T-helper 2 cell treated with Interferon-gamma antibody and Interleukin-4, amounts not matched to agents 5 μg/mL and 100 μg/mL, for 36 hours (primary cell): ENCODE results near the gene SUGT1.
"Not testable (repeated sequence)": the region's sequence is repeated elsewhere in the genome, so short reads cannot be mapped to it uniquely, and the experiment has no call there.

ENCODE experiments used
- DNase-seq: peaks from one replicate; pipeline ENCODE4 v3.0.0; 2021; ENCODE audit warnings: low spot score
- H3K27ac Mint-ChIP-seq: one replicate; pipeline ENCODE4 v1.8.0; 2021; ENCODE audit warnings: mild to moderate bottlenecking, mixed read lengths
- H3K27me3 Mint-ChIP-seq: one replicate; pipeline ENCODE4 v1.8.0; 2021; ENCODE audit warnings: low read depth, mixed read lengths
- H3K36me3 Mint-ChIP-seq: one replicate; pipeline ENCODE4 v1.8.0; 2021; ENCODE audit warnings: low read depth, mixed read lengths
- H3K4me1 Mint-ChIP-seq: one replicate; pipeline ENCODE4 v1.8.0; 2021; ENCODE audit warnings: low read depth, mixed read lengths
- H3K4me3 Mint-ChIP-seq: one replicate; pipeline ENCODE4 v1.8.0; 2022; ENCODE audit warnings: mild to moderate bottlenecking, moderate library complexity, mixed read lengths
- H3K9me3 Mint-ChIP-seq: one replicate; pipeline ENCODE4 v1.8.0; 2021; ENCODE audit warnings: mixed read lengths

SUGT1 gene

DNA sequence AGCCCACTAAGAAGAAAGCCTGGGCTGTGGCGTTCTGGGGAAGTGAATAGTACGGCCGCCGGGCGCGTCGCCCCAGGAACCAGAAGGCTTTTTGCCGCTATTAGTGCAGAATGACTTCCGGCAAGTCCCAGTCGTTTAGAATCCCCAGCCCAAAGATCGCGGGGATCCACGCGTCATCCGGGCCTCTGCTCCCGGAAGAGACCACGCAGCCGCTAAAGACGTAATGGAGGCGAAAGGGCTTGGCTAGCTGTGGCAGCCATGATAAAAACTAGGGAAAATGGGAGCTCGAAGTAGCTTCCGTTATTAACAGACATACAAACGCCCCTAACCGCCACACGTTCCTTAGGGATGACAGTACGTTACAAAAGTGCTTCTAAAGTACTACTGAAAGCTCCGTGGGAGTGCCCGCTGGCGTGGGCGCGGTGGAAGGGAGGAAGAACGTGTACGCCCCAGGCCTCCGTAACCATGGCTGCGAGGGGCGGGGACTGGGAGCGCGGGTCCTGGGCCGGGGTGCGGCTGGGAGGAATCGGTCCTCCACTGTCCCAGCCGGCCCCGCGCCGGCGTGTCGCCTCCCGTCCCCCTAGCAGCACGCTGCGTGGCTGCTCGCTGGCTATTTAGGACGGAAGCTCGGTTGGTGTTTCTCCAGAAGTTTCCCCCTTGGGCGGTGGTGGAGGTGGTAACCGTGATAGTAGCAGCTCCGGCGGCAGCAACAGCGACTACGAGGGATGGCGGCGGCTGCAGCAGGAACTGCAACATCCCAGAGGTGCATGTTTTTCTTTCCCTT, at the start of gene SUGT1:
TSS of gene SUGT1 (plus strand) at position 641 of the 784 bp plus-strand sequence. CDS start at position 726, 85 bp downstream.
- H3K9me3 Mint-ChIP-seq = no peaks in the 10 kb centered on the region
- no peak within 1 kb of the TSS for H3K27ac Mint-ChIP-seq
- no peaks in the 10 kb centered on the region for H3K27me3 Mint-ChIP-seq
- H3K4me3 Mint-ChIP-seq = no peak within 1 kb of the TSS
- DNase-seq = peak; percentile 96
- peaks cover 16% of the 10 kb centered on the region for H3K4me1 Mint-ChIP-seq
- peaks cover 16% of the 10 kb centered on the region for H3K36me3 Mint-ChIP-seq

DNA sequence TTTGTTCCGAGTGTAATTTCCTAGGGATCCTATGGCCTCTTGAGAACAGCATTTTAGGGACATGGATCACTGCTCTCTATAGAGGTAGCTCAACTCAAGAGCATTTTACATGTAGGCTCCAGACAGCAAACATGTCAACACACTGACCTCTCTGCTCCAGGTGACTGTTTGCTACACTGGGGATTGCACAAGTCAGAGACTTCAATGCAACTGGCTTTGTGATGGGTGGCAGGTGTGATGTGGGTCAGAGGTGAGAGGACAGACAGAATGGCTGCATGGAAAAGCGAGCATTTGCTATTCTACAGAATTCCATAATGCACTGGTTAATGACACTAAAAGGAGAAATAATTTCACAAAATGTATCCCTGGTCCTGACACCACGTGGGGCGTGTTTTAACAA, 49.3 kb upstream of the SUGT1 start:
- peaks cover 15% of the 10 kb centered on the region for H3K27me3 Mint-ChIP-seq
- H3K9me3 Mint-ChIP-seq, H3K4me3 Mint-ChIP-seq, H3K4me1 Mint-ChIP-seq, H3K36me3 Mint-ChIP-seq, DNase-seq, H3K27ac Mint-ChIP-seq: not testable (repeated sequence)

DNA sequence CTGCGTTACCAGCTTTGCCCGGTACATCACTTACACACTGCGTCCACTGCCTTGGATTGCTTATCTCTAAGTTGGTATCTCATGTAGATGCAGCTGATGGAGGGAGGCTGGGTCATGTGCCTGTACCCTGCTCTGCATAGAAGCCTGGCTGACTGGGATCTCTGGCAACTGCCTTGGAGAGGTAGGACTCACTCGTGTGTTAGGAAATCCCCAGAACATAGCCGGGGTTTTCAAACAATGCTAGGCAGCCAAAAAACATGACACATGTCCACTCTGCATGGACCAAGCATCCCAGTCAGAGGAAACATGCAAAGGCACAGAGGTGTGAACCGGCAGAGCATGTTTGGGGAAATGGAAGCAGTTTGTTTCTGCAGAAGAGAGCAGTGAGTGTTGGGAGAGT, 46.5 kb upstream of the SUGT1 start:
- not testable (repeated sequence) for H3K9me3 Mint-ChIP-seq, H3K4me3 Mint-ChIP-seq, H3K4me1 Mint-ChIP-seq, H3K36me3 Mint-ChIP-seq, DNase-seq, H3K27ac Mint-ChIP-seq, H3K27me3 Mint-ChIP-seq

DNA sequence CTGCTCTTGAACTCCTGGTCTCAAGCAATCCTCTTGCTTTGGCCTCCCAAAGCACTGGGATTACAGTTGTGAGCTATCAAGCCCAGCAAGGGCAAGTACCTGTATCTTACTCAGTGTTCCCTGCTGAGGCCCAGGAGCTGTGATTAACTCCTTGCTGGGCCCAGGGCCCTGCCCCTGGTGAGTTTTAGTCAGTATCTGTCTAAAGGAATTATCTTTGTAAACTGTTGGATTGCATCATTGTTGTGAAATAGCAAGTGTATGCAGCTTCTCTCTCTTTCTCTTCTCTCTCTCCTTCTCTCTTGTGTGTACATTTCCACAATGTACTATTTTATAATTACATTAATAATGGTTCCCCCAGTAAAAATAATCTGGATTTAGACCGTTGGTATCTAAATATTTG, 45.8 kb upstream of the SUGT1 start:
- H3K27ac Mint-ChIP-seq, H3K9me3 Mint-ChIP-seq, H3K4me1 Mint-ChIP-seq, H3K27me3 Mint-ChIP-seq, DNase-seq, H3K4me3 Mint-ChIP-seq, H3K36me3 Mint-ChIP-seq: not testable (repeated sequence)

DNA sequence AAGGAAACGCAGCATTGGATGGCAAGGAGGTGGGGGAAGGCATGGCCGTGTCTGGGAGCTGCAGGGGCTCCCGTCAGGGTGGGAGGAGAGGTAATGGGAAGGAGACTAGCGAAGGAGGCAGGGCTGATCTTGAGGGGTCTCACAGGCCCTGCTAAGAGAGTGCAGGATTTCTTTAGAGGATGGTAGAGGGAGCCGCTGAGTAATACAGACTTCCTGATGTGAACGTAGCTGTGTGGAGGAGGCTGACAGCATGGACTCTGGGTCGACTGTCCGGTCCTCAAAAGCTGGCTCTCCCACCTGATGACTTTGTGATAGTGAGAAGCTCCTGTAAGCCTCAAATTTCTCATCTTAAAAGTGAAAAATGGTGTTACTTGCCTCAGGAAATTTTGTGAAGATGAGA, 44.5 kb upstream of the SUGT1 start:
- H3K4me1 Mint-ChIP-seq, H3K9me3 Mint-ChIP-seq, H3K36me3 Mint-ChIP-seq, DNase-seq, H3K27ac Mint-ChIP-seq, H3K4me3 Mint-ChIP-seq: not testable (repeated sequence)
- peaks cover 16% of the 10 kb centered on the region for H3K27me3 Mint-ChIP-seq

DNA sequence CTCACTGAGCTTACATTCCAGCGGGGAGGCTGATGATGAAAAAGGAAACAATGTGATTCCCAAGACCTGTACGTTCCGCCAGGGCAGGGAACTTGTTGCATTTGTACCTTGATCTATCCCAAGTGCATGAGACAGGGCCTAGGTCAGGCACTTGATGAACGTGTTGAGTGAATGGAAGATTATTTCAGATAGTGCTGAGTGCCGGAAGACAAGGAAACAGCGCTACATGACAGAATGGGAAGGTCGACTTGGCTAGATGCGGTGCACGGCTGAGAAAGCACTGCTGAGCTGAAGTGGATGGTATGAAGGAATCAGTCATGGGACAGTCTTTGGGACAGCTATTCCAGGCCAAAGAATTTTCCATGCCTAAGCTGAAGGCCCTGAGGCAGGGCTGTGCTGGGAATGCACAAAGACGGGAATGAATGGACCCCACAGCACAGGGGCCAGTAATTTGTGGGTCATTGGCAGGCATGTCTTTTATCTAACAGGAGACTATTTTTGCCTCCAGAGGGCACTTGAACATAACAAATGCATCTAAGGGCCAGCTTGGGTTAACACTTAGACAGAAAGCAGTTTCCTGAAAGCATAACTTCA, 43.5 kb upstream of the SUGT1 start:
- H3K4me1 Mint-ChIP-seq, H3K27ac Mint-ChIP-seq, DNase-seq, H3K4me3 Mint-ChIP-seq, H3K9me3 Mint-ChIP-seq, H3K36me3 Mint-ChIP-seq: not testable (repeated sequence)
- peaks cover 20% of the 10 kb centered on the region for H3K27me3 Mint-ChIP-seq

DNA sequence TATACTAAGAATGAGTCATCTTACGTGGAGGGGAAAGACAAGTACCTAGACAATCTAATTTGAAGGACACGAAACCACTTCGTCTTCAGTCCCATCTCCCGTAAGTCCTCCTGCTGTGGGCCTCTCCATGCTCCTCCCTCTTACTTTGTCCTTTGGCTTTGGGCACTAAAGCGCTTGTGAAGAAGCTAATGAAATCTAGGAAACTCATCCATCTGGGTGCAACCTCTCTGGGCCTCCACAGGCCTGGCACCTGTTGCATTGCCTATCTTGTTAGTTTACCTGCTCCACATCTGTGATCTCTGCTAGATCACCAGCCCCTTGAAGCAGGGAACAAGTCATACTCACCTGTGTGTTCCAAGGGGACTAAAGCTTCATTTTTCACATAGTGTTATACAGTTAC, 42.5 kb upstream of the SUGT1 start:
- not testable (repeated sequence) for H3K4me1 Mint-ChIP-seq, H3K36me3 Mint-ChIP-seq, DNase-seq, H3K4me3 Mint-ChIP-seq, H3K9me3 Mint-ChIP-seq, H3K27ac Mint-ChIP-seq
- H3K27me3 Mint-ChIP-seq = peaks cover 20% of the 10 kb centered on the region

DNA sequence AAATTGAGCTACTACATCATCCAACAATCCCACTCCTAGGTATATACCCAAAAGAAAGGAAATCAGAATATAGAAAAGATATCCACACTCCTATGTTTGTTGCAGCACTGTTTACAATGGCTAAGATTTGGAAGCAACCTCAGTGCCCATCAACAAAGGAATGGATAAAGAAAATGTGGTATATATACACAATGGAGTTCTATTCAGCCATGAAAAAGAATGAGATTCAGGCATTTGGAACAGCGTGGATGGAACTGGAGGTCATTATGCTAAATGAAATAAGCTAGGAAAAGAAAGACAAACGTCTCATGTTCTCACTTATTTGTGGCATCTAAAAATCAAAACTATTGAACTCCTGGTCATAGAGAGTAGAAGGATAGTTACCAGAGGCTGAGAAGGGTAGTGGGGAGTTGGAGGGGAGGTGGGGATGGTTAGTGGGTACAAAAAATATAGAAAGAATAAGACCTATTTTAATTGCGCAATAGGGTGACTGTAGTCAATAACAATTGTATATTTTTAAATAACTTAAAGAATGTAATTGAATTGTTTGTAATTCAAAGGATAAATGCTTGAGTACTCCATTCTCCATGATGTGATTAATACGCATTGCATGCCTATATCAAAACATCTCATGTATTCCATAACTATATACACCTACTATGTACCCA, 37.4 kb upstream of the SUGT1 start:
- H3K4me1 Mint-ChIP-seq = peaks cover 18% of the 10 kb centered on the region
- H3K4me3 Mint-ChIP-seq = peak overlapping the region; percentile 48
- no peaks in the 10 kb centered on the region for H3K36me3 Mint-ChIP-seq
- H3K9me3 Mint-ChIP-seq = no peaks in the 10 kb centered on the region
- peaks cover 16% of the 10 kb centered on the region for H3K27me3 Mint-ChIP-seq
- no peak for DNase-seq
- H3K27ac Mint-ChIP-seq = no peak overlapping the region

DNA sequence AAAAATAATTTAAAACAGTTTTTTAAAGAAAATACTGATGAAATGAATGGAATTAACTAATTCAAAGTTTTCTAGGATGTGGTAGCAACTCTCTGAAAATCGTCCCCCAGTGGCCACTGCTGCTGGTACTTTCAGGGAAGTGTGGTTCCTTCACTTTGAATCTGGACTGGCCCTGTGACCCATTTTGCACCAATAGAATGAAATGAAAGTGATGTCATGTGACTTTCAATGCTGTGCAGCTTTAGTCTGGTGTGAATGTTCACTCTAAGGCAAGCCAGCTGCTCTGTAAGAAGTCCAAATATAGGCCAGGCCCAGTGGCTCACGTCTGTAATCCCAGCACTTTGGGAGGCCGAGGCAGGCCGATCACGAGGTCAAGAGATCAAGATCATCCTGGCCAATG, 36.8 kb upstream of the SUGT1 start:
- peaks cover 16% of the 10 kb centered on the region for H3K27me3 Mint-ChIP-seq
- H3K27ac Mint-ChIP-seq = peak overlapping the region; percentile 95
- no peaks in the 10 kb centered on the region for H3K36me3 Mint-ChIP-seq
- no peaks in the 10 kb centered on the region for H3K9me3 Mint-ChIP-seq
- peaks cover 18% of the 10 kb centered on the region for H3K4me1 Mint-ChIP-seq
- peak overlapping the region; percentile 99 for H3K4me3 Mint-ChIP-seq
- no peak for DNase-seq

DNA sequence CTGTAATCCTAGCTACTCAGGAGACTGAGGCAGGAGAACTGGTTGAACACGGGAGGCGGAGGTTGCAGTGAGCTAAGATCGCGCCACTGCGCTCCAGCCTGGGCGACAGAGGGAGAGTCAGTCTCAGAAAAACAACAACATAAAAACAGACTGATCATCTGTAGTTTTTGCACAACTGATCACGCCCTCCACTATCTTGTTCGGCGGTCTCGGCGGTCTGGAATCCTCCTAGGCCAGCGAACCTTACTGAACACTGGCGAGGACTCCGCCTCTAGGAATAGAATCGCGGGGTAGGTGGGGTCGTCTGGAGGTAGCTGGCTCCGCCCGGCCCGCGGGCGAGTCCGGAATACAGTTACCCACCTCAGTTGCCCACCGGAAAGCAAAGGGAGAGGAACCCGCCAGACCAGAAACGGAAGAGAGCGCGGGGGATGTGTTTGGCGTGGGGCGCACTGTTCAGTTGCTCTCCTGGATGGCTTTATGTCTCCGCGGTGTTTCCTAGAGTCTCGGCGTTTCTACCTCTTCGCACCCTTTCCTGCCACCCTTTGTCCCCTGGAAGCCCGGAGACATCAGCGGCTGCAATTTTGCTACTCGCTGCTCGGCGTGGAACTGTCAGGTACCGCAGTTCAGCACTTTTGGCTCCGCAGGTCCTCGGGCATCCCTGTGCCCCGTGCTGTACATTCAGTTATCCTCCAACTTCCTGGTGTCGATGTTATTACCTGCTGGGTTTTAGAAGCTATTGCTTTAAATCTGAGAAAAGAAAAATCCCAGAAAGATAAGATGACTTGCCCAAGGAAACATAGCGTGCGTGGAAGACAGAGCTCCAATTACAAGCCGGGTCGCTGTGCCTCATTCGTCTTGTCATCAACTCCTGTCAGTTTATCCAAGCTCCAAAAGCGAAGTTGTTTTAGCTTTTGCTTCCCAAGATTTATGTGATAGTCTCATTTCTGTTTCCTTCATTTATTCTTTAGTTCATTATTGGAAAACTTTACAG, 35.3 kb upstream of the SUGT1 start:
- Mint-ChIP-seq H3K27me3 (peaks cover 9% of the 10 kb centered on the region), H3K36me3 (peaks cover 7% of the 10 kb centered on the region), H3K27ac (peak overlapping the region; percentile 95), H3K4me3 (peak overlapping the region; percentile 99), H3K9me3 (no peaks in the 10 kb centered on the region), H3K4me1 (peaks cover 20% of the 10 kb centered on the region)
- DNase-seq = peak; percentile 81

DNA sequence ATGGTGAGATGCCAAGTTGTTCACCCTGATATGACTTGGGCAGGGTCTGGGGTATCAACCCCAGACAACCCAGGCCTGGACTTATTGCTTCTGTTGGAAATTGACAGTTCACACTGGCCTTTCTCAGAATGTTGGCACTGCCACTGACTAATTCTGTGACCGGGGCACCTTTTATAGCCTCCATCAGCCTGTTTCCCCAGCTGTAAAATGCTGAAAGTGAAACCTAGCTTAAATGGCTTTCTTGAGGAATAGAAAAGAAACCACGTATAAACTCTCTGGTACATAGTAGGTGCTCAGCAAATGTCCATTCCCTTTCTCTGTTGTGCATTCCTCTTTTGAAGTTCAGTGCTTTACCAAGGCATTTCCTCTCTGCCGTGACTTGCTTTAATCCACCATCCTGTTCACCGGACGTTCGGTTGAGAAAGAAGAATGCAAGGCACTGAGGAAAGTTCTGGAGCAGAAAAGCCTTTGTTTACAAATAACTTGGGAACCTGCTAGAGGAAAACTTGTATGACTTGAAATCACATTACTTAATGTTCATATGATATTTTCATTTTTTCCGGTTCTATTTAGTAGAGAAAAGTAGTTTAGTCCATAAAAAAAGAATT, 21.4 kb upstream of the SUGT1 start:
- not testable (repeated sequence) for H3K4me1 Mint-ChIP-seq, H3K27ac Mint-ChIP-seq, H3K27me3 Mint-ChIP-seq, DNase-seq, H3K4me3 Mint-ChIP-seq, H3K9me3 Mint-ChIP-seq
- H3K36me3 Mint-ChIP-seq = peaks cover 19% of the 10 kb centered on the region

DNA sequence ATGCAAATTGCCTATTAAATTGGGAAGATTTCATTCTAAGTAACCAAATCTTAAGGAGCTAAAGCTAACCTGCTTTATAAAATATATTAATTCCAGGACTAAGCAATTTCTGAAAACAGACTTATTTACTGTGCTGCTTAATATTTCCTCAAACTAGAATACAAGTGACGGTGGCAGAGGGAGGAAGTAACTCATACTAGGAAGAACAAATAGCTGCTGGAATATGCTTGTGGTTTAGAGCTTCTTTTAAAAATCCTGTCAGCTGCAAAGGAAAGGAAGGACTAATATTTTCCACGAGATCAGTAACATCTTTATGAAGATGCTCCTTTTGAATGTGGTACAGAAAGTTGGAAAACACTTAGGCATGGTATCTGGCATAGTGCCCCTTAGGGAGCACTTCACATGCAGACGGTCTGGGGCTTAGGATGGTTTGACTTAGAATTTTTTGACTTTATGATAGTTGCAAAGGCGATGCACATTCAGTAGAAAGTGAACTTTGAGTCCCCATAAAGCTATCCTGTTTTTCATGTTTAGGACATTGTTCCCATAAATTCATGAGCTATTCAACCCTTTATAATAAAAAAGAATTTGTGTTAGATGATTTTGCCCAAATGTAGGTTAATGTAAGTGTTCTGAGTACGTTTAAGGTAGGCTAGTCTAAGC, 13.8 kb upstream of the SUGT1 start:
- Mint-ChIP-seq H3K36me3 (peaks cover 36% of the 10 kb centered on the region), H3K27me3 (no peaks in the 10 kb centered on the region), H3K27ac (no peak overlapping the region), H3K4me1 (no peaks in the 10 kb centered on the region), H3K4me3 (no peak overlapping the region), H3K9me3 (no peaks in the 10 kb centered on the region)
- no peak for DNase-seq

DNA sequence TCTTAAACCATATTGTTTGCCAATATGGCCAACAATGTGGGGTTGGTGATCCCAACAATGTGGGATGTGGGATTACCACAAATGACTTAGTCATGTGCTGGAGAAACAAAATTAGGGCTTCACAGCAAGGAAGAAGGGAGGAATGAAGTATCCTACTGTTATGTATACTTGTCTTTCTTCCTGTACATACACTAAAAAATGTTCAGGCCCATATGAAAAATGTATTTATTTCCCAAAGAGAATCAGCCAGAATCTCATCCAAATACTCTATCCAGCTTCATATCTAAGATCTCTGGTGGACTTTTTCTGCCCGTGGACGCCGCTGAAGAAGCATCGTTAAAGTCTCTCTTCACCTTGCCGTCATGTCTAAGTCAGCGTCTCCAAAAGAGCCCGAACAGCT, 10.5 kb upstream of the SUGT1 start, which contains the start of gene HNRNPA1L2:
TSS of gene HNRNPA1L2 (plus strand) at position 301 of the 400 bp plus-strand sequence. CDS start at position 363, 62 bp downstream.
- Mint-ChIP-seq H3K4me1 (peaks cover 1% of the 10 kb centered on the region), H3K27me3 (no peaks in the 10 kb centered on the region), H3K27ac (no peak within 1 kb of the TSS)

More for the DNA sequence above, 10.5 kb upstream of the SUGT1 start, which contains the start of gene HNRNPA1L2:
- DNase-seq = no peak
- H3K9me3 Mint-ChIP-seq = no peaks in the 10 kb centered on the region
- no peak within 1 kb of the TSS for H3K4me3 Mint-ChIP-seq
- H3K36me3 Mint-ChIP-seq = peaks cover 36% of the 10 kb centered on the region
